AG10803 (cell line): ENCODE results near the gene RAP1GAP.

ENCODE experiments used
- DNase-seq: peaks from one replicate; pipeline ENCODE4 v3.0.0; 2010; ENCODE audit warnings: low read depth
- H3K4me3 ChIP-seq: 2 replicates; pipeline ENCODE4 v1.5.1; 2011; ENCODE audit warnings: mild to moderate bottlenecking, low read length, control low read depth
- TF ChIP-seq, protein P1 (sequence below): conservative IDR thresholded peaks from 2 replicates; pipeline ENCODE4 v1.5.1; 2011; ENCODE audit warnings: mild to moderate bottlenecking, low read length, control low read depth, inconsistent platforms

The RAP1GAP gene

DNA sequence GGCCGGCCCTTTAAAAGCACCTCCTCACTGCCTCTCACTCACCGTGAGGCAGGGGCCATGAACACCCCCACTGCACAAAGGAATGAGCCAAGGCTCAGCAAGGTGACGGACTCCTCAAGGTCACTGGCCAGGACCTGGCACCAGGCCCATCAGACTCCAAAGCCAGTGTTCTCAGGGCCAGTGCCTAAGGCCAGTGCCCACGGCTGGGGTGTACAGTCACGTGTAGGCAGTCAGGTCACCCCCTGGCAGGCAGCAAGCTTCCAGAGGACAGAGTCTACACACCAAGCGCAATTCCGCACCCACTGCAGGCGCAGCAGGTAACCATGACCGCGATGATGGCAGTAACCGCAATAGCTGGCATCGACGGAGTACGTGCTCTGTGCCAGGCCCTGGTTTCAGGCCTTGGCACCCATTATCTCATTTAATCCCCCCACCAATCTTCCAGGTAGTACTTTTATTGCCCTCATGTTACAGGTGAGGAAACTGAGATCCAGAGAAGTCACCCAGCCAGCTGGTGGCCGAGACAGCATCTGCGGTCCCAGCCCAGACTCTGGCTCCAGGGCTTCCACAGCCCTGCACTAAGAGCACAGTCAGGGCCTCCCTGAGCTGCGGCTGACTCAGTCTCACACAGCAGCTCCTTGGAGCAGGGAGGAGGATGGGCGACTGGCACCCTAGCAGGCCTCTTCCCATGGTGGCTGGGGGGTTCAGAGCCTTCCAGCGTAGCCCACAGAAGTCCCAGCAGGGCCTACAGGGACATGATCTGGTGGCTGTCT lies 27.0 kb downstream of the RAP1GAP start:
- no peak for DNase-seq
- H3K4me3 ChIP-seq: no peak overlapping the region
- TF ChIP-seq, protein P1, sequence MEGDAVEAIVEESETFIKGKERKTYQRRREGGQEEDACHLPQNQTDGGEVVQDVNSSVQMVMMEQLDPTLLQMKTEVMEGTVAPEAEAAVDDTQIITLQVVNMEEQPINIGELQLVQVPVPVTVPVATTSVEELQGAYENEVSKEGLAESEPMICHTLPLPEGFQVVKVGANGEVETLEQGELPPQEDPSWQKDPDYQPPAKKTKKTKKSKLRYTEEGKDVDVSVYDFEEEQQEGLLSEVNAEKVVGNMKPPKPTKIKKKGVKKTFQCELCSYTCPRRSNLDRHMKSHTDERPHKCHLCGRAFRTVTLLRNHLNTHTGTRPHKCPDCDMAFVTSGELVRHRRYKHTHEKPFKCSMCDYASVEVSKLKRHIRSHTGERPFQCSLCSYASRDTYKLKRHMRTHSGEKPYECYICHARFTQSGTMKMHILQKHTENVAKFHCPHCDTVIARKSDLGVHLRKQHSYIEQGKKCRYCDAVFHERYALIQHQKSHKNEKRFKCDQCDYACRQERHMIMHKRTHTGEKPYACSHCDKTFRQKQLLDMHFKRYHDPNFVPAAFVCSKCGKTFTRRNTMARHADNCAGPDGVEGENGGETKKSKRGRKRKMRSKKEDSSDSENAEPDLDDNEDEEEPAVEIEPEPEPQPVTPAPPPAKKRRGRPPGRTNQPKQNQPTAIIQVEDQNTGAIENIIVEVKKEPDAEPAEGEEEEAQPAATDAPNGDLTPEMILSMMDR: no peak

DNA sequence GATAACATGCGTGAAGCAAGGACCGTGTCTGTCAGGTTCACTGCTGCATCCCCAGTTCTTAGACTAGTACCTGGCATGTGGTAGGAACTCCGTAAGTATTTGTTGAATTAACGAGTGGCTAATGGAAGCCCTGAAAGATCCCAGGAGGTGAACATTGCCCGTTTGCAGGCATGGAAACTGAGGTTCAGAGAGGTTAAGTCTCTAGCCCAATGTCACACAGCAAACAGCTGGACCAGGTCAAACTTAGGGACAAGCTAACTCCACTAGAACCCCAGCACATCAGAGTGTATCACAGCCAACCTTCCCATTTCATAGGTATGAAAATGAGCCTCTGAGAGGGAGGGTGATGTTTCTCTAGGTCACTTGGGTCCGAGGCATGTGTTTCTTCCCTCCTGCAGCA lies 27.6 kb downstream of the RAP1GAP start:
- TF ChIP-seq, protein P1: no peak
- no peak overlapping the region for H3K4me3 ChIP-seq
- DNase-seq: no peak

DNA sequence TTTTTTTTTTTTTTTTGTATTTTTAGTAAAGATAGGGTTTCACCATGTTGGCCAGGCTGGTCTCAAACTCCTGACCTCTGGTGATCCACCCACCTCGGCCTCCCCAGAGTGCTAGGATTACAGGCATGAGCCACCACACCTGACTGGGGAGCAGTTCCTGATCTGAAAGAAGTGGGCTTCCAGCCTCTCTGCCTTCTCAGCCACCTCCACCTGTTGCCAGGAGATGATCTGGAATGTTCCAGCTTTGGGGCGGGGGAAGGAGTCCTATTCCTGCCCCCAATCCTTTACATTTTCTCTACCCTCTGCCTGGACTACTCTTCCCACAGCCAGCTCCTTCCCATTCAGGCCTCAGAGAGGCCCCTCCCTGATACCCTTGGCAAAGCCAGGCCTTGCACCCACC lies 28.1 kb downstream of the RAP1GAP start:
- H3K4me3 ChIP-seq: no peak overlapping the region
- no peak for DNase-seq
- TF ChIP-seq, protein P1: no peak

DNA sequence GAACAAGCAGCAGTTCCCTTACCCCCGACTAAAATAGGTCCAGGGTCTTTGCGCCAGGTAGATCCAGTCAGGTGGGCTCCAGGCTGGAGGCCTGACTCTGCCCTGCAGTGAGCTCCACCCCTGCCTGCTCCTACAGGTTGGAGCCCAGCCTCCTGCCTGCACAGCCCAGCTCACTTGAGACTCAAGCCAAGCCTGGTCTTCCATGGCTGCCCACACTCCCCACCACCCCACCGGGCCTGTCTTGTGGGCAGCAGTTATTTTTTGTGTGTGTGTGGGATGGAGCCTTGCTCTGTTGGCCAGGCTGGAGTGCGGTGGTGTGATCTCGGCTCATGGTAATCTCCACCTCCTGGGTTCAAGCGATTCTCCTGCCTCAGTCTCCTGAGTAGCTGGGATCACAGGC lies 28.5 kb downstream of the RAP1GAP start:
- TF ChIP-seq, protein P1: no peak
- H3K4me3 ChIP-seq: no peak overlapping the region
- no peak for DNase-seq

DNA sequence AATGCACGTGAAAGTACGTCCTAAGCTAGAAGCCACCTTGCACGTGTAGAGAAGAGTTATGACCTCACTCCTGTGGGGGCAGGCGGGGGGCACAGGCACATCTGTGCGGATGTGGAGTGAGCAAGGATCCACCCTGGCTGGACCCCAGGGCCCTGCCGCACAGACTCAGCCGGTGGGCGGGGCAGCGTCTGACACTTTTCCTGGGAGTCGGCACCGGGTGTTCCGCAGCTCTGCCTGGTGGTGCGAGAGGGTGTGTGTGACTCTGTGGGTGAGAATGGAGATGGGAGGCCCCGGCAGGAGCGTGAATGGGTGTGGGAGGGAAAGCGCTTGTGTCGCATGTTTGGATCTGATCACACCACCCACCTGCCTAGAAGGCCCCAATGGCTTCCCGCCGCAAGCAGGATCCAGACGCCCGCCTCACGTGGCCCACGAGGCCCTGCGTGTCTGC lies 29.5 kb downstream of the RAP1GAP start:
- no peak for DNase-seq
- TF ChIP-seq, protein P1: no peak
- H3K4me3 ChIP-seq: no peak overlapping the region

DNA sequence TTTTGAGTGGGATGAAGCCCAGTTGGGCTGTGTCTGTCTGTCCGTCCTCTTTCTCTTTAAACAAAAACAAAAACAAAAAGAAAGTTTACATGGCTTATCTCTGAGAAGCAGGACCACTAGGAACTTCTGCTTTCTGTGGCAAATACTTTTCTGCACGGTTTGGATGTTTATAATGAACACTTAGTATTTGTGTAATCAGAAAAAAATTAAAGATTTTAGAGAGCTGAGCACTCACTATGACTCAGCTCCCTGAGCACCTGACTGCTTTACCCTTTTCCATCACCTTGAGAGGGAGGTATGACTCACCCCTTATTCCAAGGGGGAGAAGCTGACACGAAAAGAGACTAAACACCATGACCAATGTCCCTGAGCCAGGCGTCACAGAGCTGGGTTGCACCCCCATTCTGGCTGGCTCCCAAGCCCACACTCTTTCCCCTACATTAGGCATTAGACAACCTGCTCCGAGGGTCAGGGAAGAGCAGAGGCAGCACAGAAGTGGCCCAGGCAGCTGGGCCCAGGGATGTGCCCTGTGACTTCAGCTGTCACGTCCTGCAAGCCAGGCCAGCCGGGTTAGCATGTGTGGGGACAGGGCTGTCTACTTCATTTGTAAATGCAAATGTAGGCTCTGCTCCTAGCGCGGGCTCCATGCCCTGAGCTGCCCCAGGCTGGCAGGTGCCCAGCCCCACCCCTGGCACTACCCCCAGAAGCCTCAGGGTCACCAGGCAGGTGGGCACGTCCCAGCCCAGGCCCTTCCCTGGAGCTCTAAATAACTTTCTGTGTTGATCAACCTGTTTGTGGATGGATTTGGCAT lies 30.4 kb downstream of the RAP1GAP start:
- H3K4me3 ChIP-seq: no peak overlapping the region
- TF ChIP-seq, protein P1: no peak
- DNase-seq: no peak
